Panc1 (cell line): ENCODE results near the gene MLN.

ENCODE experiments used
- POLR2AphosphoS5 ChIP-seq: IDR thresholded peaks from 2 replicates; pipeline ENCODE4 v1.6.1; 2012; ENCODE audit warnings: mild to moderate bottlenecking, low read depth, low read length, moderate library complexity
- SIN3A ChIP-seq: IDR thresholded peaks from 2 replicates; pipeline ENCODE4 v1.6.1; 2012; ENCODE audit warnings: low read depth, mild to moderate bottlenecking, low read length, moderate library complexity, borderline replicate concordance; ENCODE audit not compliant: insufficient read depth
- TCF7L2 ChIP-seq: IDR thresholded peaks from 2 replicates; pipeline ENCODE4 v1.6.1; 2011; ENCODE audit warnings: mild to moderate bottlenecking, low read depth, low read length, inconsistent platforms
- TF ChIP-seq, protein P1 (sequence below), 2 experiments: IDR thresholded peaks; 2 replicates each; pipeline ENCODE4 v1.6.1; 2011 to 2012; ENCODE audit warnings: low read depth in 2 of 2, control low read depth in 1 of 2, low read length in 1 of 2, mild to moderate bottlenecking in 1 of 2, moderate library complexity in 1 of 2; ENCODE audit not compliant: insufficient read depth in 1 of 2
- TF ChIP-seq, protein P2 (sequence below): fragments of 450-650 bp; IDR thresholded peaks from 2 replicates; pipeline ENCODE4 v1.5.1; 2017; ENCODE audit warnings: mild to moderate bottlenecking

DNA sequence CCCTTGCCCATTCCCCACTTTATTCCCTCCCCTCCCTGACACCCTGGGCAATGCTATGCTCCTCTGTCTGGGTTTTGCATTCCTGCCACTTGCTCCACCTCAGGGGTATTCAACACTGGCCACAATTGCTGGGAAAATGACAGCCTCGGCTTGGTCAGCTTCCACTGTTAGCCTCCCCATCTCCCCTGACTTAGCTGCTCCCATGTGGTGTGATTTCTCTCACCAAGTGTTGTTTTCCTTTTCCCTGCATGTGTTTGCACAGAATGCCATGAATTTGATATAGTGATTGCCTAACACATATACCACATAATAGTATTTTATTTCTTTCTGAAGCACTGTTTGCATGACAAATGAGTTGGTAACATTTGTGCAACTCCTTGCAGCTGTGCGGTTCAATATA lies 13.4 kb downstream of the MLN start:
- TF ChIP-seq, protein P1, sequence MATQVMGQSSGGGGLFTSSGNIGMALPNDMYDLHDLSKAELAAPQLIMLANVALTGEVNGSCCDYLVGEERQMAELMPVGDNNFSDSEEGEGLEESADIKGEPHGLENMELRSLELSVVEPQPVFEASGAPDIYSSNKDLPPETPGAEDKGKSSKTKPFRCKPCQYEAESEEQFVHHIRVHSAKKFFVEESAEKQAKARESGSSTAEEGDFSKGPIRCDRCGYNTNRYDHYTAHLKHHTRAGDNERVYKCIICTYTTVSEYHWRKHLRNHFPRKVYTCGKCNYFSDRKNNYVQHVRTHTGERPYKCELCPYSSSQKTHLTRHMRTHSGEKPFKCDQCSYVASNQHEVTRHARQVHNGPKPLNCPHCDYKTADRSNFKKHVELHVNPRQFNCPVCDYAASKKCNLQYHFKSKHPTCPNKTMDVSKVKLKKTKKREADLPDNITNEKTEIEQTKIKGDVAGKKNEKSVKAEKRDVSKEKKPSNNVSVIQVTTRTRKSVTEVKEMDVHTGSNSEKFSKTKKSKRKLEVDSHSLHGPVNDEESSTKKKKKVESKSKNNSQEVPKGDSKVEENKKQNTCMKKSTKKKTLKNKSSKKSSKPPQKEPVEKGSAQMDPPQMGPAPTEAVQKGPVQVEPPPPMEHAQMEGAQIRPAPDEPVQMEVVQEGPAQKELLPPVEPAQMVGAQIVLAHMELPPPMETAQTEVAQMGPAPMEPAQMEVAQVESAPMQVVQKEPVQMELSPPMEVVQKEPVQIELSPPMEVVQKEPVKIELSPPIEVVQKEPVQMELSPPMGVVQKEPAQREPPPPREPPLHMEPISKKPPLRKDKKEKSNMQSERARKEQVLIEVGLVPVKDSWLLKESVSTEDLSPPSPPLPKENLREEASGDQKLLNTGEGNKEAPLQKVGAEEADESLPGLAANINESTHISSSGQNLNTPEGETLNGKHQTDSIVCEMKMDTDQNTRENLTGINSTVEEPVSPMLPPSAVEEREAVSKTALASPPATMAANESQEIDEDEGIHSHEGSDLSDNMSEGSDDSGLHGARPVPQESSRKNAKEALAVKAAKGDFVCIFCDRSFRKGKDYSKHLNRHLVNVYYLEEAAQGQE (IDR thresholded peaks at IDR 0.05; ENCODE audit: insufficient read depth in 1 of 2, low read depth in 2 of 2, low read length in 1 of 2) = no peak
- TF ChIP-seq, protein P2, sequence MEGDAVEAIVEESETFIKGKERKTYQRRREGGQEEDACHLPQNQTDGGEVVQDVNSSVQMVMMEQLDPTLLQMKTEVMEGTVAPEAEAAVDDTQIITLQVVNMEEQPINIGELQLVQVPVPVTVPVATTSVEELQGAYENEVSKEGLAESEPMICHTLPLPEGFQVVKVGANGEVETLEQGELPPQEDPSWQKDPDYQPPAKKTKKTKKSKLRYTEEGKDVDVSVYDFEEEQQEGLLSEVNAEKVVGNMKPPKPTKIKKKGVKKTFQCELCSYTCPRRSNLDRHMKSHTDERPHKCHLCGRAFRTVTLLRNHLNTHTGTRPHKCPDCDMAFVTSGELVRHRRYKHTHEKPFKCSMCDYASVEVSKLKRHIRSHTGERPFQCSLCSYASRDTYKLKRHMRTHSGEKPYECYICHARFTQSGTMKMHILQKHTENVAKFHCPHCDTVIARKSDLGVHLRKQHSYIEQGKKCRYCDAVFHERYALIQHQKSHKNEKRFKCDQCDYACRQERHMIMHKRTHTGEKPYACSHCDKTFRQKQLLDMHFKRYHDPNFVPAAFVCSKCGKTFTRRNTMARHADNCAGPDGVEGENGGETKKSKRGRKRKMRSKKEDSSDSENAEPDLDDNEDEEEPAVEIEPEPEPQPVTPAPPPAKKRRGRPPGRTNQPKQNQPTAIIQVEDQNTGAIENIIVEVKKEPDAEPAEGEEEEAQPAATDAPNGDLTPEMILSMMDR = no peak
- TF ChIP-seq SIN3A = no peak
- no peak for TF ChIP-seq POLR2AphosphoS5
- TF ChIP-seq TCF7L2 = no peak
